NCI-H1105 treated with DMSO at 0.1 percent for 48 hours (cell line): ENCODE measurements around the gene CMYA5.
"Not testable (repeated sequence)": the region's sequence is repeated elsewhere in the genome, so short reads cannot be mapped to it uniquely, and the experiment has no call there.

ENCODE experiments used
- DNase-seq: peaks from one replicate; lab custom pipeline; 2025; lab: John Stamatoyannopoulos, UW

Gene CMYA5

GRCh38 chr5:79746642-79747569, 57.3 kb downstream of the CMYA5 start:
- DNase-seq, result no peak

GRCh38 chr5:79750611-79751510, 61.2 kb downstream of the CMYA5 start:
- DNase-seq, result no peak

DNA sequence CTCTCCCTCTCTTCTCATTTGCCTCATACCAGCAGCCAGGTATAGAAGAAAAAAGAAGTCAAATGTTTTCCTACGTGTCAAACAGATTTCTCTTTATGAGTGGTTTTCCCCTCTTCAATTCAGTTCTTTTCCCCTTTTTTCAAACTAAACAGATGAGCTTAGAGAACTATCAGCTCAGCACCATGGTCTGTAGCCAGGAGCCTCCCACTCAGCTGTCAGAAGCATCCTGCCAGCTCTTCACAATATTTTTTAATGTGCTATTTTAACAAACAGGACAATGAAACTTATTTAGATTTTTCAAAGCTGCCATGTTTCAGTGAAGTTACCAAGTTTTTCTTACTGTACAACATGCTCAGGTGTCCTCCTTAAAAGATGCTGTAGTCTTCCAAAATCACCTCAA, 63.5 kb downstream of the CMYA5 start:
- DNase-seq, result no peak

- no peak for DNase-seq
Observed at GRCh38 chr5:79753877-79754645, 64.4 kb downstream of the CMYA5 start.

DNA sequence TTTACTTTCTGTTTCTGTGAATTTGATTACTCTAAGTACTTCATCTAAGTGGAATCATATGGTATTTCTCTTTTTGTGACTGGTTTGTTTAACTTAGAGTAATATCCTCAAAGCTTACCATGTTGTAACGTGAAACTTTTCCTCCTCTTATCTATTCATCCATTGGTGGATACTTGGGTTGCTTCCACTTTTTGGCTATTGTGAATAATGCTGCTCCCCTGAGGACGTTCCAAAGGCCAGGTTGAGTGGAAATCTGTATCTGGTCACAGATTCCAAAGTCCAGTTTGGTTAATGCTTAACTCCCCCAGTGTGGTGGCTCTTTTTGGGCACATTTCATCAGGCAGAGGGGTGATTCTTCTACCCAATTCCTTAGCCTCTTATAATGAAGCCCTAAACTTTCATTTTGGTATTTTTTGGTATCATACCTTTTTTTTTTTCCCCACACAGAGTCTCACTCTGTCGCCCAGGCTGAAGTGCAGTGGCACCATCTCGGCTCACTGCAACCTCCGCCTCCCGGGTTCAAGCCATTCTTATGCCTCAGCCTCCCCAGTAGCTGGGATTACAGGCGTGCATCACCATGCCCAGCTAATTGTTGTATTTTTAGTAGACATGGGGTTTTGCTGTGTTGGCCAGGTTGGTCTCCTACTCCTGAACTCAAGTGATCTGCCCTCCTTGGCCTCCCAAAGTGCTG, 65.4 kb downstream of the CMYA5 start:
- no peak for DNase-seq

DNA sequence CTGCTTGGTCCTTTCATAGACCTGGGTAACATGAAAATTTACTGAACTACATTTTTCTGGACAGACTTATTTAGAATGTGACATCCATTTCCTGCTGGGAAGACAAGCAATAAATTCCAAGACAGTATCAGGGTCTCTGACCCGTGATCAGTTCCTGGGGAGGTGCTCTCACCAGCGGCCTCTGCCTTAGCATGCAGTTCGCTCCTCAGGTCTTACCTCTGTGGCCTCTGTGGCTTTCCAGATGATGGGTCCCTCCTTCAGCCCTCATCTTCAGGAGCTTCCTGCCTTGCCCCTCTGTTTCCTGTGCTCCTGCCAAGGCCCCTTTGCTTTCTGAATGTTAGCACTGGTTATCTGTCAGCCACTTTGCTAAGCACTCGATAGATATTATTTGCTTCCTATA, 66.4 kb downstream of the CMYA5 start:
- no peak for DNase-seq

DNA sequence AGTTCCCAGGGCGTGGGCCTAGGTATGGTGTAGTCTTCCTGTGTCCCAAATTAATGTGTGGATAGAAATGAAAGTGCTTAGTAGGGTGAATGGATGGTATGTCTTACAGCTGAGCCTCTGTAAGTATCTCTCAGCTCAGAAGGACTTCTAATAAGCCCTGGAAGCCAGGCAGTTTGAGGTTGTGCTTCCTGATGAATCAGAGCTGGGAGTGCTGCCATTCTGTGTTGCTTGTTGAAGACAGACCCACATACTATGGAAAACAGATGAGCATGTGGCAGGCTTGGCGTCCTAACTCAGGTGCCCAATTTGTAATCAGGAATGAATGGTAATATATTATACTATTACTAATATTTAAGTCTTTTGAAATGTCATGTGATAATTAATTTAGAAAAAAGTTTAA, 69.8 kb downstream of the CMYA5 start:
- no peak for DNase-seq

DNA sequence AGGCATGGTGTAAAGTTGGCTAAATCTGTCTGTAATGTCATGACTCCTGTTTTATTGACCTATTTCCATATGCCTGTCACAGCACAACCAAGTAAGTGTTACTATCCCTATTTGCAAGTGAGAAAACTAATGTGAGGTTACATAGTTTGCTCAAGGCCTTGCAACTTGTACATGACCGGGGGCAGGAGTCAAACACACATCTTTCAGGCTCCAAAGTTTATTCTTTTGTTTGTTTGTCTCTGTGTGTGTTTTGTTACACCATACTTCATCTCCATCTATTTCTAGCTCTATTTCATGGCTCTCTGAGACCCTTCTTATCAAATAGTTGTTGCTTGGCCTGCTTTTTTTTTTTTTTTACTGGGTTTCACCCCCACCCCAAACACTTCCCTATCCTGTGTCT, 70.2 kb downstream of the CMYA5 start:
- no peak for DNase-seq

- DNase-seq, result no peak
Observed at GRCh38 chr5:79762929-79763328, 73.3 kb downstream of the CMYA5 start.

- DNase-seq, result not testable (repeated sequence)
Observed at GRCh38 chr5:79764147-79764546, 74.5 kb downstream of the CMYA5 start.

DNA sequence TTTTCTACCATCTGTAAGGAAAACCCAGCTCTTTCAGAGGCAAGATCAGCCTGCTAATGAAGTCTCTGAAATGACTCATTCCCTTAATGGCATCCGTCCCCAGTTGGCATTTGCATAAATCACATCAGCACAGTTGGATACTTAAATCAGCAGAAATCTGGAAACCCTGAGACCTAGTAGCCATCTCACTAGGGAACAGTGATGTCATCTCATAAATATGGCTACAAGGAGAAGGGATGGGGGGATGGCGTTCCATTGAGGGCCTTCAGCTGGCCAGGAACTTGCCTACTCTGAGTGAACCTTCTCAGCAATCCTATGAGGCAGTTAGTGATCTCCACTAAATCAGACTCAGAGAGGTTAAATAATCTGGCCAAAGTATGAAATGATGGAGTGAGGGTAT, 81.8 kb downstream of the CMYA5 start:
- no peak for DNase-seq

GRCh38 chr5:79772651-79773050, 83.0 kb downstream of the CMYA5 start:
- no peak for DNase-seq

GRCh38 chr5:79773612-79774011, 84.0 kb downstream of the CMYA5 start:
- DNase-seq, result no peak

- DNase-seq, result no peak
Observed at GRCh38 chr5:79774171-79774854, 84.7 kb downstream of the CMYA5 start.

DNA sequence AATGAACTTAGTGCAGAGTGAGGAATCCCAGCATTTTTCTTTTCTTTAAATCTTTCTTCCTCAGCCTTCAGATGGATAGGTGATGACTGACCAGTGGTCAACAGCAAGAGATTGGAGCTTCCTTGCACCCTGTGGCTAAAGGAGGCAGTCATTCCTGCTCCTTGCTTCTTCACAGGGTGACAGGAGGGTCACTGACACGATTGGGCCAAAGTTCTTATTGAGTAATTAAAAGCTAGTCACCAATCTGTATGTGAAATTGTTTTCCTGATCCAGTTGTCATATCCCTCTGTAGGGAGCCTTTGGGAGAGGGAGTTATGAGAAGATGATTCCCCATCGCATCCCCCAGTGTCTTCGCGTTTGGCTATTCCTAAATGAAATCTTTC, 85.2 kb downstream of the CMYA5 start:
- DNase-seq, result no peak

DNA sequence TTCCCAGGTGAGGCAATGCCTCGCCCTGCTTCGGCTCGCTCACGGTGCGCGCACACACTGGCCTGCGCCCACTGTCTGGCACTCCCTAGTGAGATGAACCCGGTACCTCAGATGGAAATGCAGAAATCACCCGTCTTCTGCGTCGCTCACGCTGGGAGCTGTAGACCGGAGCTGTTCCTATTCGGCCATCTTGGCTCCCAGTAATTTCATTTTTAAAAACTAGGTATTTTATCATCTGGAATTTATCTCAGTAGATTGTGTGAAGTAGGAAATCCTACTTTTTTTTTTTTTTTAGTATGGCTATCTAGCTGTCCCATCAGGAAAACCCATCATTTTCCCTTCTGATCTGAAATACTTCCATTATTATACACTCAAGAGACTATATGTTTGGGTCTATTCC, 95.1 kb downstream of the CMYA5 start:
- peak; percentile 11 for DNase-seq

DNA sequence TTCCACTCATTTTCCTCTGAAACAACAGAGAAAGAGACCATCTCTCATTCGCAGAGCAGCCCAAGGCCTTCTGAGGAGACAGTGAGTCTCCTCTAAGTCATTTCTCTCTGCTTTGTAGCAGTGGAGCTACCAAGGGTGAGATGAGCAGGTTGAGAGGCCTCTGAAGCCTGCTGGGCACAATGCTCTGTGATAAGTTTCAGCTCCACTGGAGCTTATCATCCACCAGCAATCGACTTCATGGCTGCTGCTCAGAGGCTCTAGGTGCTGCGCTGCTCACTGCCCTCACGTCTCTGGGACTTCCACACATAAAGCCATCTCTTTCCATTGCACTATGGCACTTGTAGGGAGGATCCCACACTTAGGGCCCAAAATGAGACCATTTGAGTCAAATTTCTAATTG, 96.3 kb downstream of the CMYA5 start:
- no peak for DNase-seq

GRCh38 chr5:79787448-79787847, 97.8 kb downstream of the CMYA5 start:
- no peak for DNase-seq

- no peak for DNase-seq
Observed at GRCh38 chr5:79791843-79792242, 102.2 kb downstream of the CMYA5 start.

DNA sequence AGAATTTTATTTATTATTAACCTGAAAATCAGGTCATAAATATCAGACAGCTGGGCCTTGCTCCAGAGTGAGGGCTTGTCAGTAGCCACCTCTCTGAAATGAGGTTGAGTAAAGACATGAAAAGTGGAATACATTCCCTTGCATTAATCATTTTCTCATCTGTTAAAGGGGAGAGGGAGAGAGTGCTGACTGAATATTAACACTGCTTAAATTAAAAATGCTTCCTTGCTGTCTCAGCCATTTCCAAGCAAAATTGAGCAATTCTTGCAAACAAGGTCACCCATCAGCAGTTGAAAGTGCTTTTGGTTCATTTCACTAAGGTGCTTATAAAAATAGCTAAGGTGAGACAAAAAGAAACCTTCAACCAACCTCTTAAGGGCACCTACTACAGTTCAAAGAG, 102.8 kb downstream of the CMYA5 start:
- no peak for DNase-seq

- DNase-seq, result no peak
Observed at GRCh38 chr5:79793304-79793703, 103.7 kb downstream of the CMYA5 start.
